ENCODE measurements around the gene DRICH1. TPM values are rescaled to one million over a fixed set of nuclear protein-coding genes. Genes with fewer than 3 reads are reported as not detected.
"Not testable (repeated sequence)": the region's sequence is repeated elsewhere in the genome, so short reads cannot be mapped to it uniquely, and the experiment has no call there.

DRICH1 gene
- total and polyA plus RNA-seq, 9 donors = 0.32 to 3.6 (median 0.79) TPM; not detected in 1

DNA sequence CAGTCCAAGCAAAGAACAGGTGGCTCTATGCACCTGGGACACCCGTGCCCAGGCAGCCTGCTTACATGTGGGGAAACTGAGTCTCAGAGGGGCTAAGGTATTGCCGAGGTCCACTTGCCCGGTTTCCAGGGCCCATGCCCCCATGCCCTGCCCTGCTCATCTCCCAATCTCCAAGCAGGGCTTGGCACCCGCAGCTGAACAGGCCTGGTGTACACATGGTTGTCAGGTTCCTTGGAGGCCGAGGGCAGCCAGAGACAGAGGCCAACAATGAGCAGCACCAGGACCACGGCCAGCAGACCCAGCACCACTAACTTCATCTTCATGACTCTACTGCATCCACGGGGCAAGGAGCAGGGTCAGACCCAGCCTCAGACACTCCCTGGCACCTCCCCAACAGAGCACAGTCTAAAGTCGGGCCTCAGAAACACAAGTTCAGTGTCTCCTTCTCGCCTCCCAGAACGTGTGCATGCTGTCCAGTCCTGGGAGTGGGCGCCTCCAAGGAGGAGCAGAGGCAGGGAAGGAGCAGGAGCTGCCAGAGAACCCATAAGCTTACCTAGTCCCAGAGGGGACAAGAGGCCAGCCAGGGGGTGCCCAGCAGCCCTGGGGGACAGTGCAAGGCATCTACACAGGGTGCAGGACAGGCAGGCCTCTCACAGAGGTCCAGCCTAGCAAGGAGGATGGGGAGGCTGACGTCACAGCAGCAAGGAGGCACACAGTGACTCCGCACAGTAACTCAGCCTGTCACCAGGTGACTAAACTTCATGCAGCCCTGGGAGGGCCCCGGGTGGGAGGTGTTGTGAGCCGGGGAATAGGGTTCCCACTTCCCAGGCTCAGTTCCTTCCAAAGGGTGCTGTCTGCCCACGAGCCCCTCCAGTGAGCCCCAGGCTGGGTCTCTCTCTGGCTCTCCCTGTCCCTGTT is 38.5 kb upstream of the DRICH1 start:
- no peak for DNase-seq
- H3K9me3 ChIP-seq = no peaks in the 10 kb centered on the region
- no peaks in the 10 kb centered on the region for H3K27me3 ChIP-seq
- no peak overlapping the region for H3K4me3 ChIP-seq
- no peak overlapping the region for H3K27ac ChIP-seq
- intact Hi-C loops (cut with DNase I) = no loop called here
- H3K36me3 ChIP-seq = no peaks in the 10 kb centered on the region
- WGBS, 3 donors = 74 to 80% (median 75%) methylated on average over 16 of the region's 16 CpGs
- no peaks in the 10 kb centered on the region for H3K4me1 ChIP-seq (ENCODE audit: insufficient read depth)
- no peak for TF ChIP-seq EP300 (IDR thresholded peaks at IDR 0.05)
- no peak for TF ChIP-seq POLR2A (IDR thresholded peaks at IDR 0.05)
- TF ChIP-seq, protein P1, sequence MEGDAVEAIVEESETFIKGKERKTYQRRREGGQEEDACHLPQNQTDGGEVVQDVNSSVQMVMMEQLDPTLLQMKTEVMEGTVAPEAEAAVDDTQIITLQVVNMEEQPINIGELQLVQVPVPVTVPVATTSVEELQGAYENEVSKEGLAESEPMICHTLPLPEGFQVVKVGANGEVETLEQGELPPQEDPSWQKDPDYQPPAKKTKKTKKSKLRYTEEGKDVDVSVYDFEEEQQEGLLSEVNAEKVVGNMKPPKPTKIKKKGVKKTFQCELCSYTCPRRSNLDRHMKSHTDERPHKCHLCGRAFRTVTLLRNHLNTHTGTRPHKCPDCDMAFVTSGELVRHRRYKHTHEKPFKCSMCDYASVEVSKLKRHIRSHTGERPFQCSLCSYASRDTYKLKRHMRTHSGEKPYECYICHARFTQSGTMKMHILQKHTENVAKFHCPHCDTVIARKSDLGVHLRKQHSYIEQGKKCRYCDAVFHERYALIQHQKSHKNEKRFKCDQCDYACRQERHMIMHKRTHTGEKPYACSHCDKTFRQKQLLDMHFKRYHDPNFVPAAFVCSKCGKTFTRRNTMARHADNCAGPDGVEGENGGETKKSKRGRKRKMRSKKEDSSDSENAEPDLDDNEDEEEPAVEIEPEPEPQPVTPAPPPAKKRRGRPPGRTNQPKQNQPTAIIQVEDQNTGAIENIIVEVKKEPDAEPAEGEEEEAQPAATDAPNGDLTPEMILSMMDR (IDR thresholded peaks at IDR 0.05) = no peak

- H3K27me3 ChIP-seq; intact Hi-C loops (cut with DNase I); H3K36me3 ChIP-seq; H3K4me1 ChIP-seq (ENCODE audit: insufficient read depth); H3K9me3 ChIP-seq; H3K27ac ChIP-seq; H3K4me3 ChIP-seq: not testable (repeated sequence)
- WGBS, 3 donors = 93 to 97% (median 96%) methylated on average over 4 of the region's 4 CpGs
- peak in 1 of 5 donors; percentile 3 for DNase-seq
These were observed 28.3 kb upstream of the DRICH1 start for GRCh38 chr22:23660381-23660780.

DNA sequence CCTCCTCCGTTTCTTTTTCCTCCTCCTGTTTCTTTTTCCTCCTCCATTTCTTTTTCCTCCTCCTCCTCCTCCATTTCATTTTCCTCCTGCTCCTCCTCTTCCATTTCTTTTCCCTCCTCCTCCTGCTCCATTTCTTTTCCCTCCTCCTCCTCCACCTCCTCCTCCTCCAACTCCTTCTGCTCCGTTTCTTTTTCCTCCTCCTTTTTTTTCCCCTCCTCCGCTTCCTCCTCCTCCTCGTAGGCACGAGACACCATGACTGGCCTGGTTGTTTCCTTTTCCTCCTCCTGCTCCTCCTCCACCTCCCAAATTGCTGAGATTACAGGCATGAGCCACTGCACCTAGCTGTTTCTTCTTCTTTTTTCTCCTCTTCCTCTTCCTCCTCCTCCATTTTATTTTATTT is 25.6 kb upstream of the DRICH1 start:
- TF ChIP-seq, protein P1 (IDR thresholded peaks at IDR 0.05) = no peak
- TF ChIP-seq POLR2A (IDR thresholded peaks at IDR 0.05) = no peak
- no peak for TF ChIP-seq EP300 (IDR thresholded peaks at IDR 0.05)
- no peak for DNase-seq
- H3K9me3 ChIP-seq = no peaks in the 10 kb centered on the region
- no peaks in the 10 kb centered on the region for H3K36me3 ChIP-seq
- WGBS, 3 donors = 62 to 70% (median 66%) methylated on average over 5 of the region's 5 CpGs
- no peaks in the 10 kb centered on the region for H3K4me1 ChIP-seq (ENCODE audit: insufficient read depth)
- intact Hi-C loops (cut with DNase I) = no loop called here
- no peak overlapping the region for H3K4me3 ChIP-seq
- no peaks in the 10 kb centered on the region for H3K27me3 ChIP-seq
- H3K27ac ChIP-seq = no peak overlapping the region

GRCh38 chr22:23655891-23656475 is 23.9 kb upstream of the DRICH1 start:
- 84 to 91% (median 87%) methylated on average over 5 to 6 of the region's 6 CpGs for WGBS, 3 donors

DNA sequence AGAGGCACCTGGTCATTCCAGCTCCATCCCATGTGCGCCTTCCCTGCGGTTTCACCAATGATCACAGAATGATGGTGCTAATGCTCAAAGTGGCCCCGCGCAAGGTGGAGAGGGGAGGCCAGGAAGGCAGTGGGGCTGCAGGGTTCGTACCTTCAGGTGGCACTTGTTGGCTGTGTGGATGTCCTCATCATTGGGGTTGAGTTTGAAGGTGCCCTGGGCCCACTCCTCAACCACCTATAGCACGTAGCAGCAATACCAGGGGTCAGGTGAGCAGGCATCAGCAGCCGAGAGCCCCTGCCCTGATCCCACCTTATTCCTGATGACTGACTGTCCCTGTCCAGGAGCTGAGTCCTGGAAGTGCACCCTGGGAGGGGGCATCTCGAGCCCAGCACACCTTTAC is 20.6 kb upstream of the DRICH1 start:
- no peaks in the 10 kb centered on the region for H3K4me1 ChIP-seq (ENCODE audit: insufficient read depth)
- no peaks in the 10 kb centered on the region for H3K9me3 ChIP-seq
- no peak for TF ChIP-seq EP300 (IDR thresholded peaks at IDR 0.05)
- TF ChIP-seq, protein P1 (IDR thresholded peaks at IDR 0.05) = no peak
- no peak for TF ChIP-seq POLR2A (IDR thresholded peaks at IDR 0.05)
- H3K27ac ChIP-seq = no peak overlapping the region
- WGBS, 3 donors = 91 to 94% (median 93%) methylated on average over 8 of the region's 8 CpGs
- no peaks in the 10 kb centered on the region for H3K36me3 ChIP-seq
- intact Hi-C loops (cut with DNase I) = no loop called here
- no peaks in the 10 kb centered on the region for H3K27me3 ChIP-seq
- no peak overlapping the region for H3K4me3 ChIP-seq
- no peak for DNase-seq

More at GRCh38 chr22:23655891-23656475, 23.9 kb upstream of the DRICH1 start:
- no peak overlapping the region for H3K4me3 ChIP-seq
- DNase-seq = peak in 1 of 5 donors; percentile 24
- TF ChIP-seq POLR2A (IDR thresholded peaks at IDR 0.05) = no peak
- H3K36me3 ChIP-seq = no peaks in the 10 kb centered on the region
- H3K27ac ChIP-seq = no peak overlapping the region
- H3K9me3 ChIP-seq = no peaks in the 10 kb centered on the region
- no peaks in the 10 kb centered on the region for H3K27me3 ChIP-seq
- H3K4me1 ChIP-seq (ENCODE audit: insufficient read depth) = no peaks in the 10 kb centered on the region
- intact Hi-C loops (cut with DNase I) = no loop called here
